Thymus (tissue), 11 donors: ENCODE data around the gene EPB41L1. TPM values are rescaled to one million over a fixed set of nuclear protein-coding genes. Genes with fewer than 3 reads are reported as not detected.
A peak's percentile ranks its signal among the peaks of the same experiment; 100 is the strongest.

Source experiments
- DNase-seq, 9 donors: peaks; one replicate each; pipeline ENCODE4 v3.0.0-alpha.2; 2013; ENCODE audit warnings: low spot score in 9 of 9, low read depth in 6 of 9, missing footprints in 1 of 9
- H3K27ac ChIP-seq, 2 donors: one replicate each; pipeline ENCODE4 v1.5.1; 2013; ENCODE audit warnings: control low read depth in 1 of 2, low read depth in 1 of 2, low read length in 1 of 2, mild to moderate bottlenecking in 1 of 2, moderate library complexity in 1 of 2
- H3K27me3 ChIP-seq, 2 donors: one replicate each; pipeline ENCODE4 v1.5.1; 2013; ENCODE audit warnings: low read length in 1 of 2; ENCODE audit not compliant: control insufficient read depth in 2 of 2, insufficient read depth in 1 of 2
- H3K36me3 ChIP-seq, 2 donors: one replicate each; pipeline ENCODE4 v1.5.1; 2013; ENCODE audit warnings: low read length in 1 of 2, mild to moderate bottlenecking in 1 of 2, moderate library complexity in 1 of 2; ENCODE audit not compliant: control insufficient read depth in 2 of 2, insufficient read depth in 2 of 2
- H3K4me1 ChIP-seq, 2 donors: one replicate each; pipeline ENCODE4 v1.5.1; 2013; ENCODE audit warnings: low read length in 2 of 2; ENCODE audit not compliant: control insufficient read depth in 2 of 2, insufficient read depth in 2 of 2
- H3K4me3 ChIP-seq, 2 donors: one replicate each; pipeline ENCODE4 v1.5.1; 2013; ENCODE audit warnings: low read length in 2 of 2, control low read depth in 1 of 2, mild to moderate bottlenecking in 1 of 2
- H3K9me3 ChIP-seq, 2 donors: one replicate each; pipeline ENCODE4 v1.5.1; 2013; ENCODE audit warnings: low read length in 1 of 2, mild to moderate bottlenecking in 1 of 2; ENCODE audit not compliant: control insufficient read depth in 2 of 2, insufficient read depth in 1 of 2
- WGBS: extraction: QIAGEN DNeasy Blood & Tissue Kit; methylation state at CpG from one replicate; pipeline ENCODE4 v1.1.7; 2013; 5-methylcytosine and 5-hydroxymethylcytosine counted together
- polyA plus RNA-seq: library from polyadenylated mRNA; stranded (reverse); fragments of 200-250 nt; gene quantifications from one replicate; pipeline ENCODE4 v1.2.3, GENCODE V29; 2013
- total RNA-seq: library from RNA; stranded (reverse); fragments of 120-200 nt; gene quantifications from one replicate; pipeline ENCODE4 v1.2.4, GENCODE V29; 2013
- donor health status: healthy.

EPB41L1 gene
- total and polyA plus RNA-seq, 2 donors: 3.1 to 4.2 TPM

GRCh38 chr20:36193977-36194712 lies 39.6 kb downstream of the EPB41L1 start:
- H3K27me3 ChIP-seq: no peaks in the 10 kb centered on the region
- H3K9me3 ChIP-seq: no peaks in the 10 kb centered on the region
- H3K4me1 ChIP-seq: no peaks in the 10 kb centered on the region
- H3K36me3 ChIP-seq: no peaks in the 10 kb centered on the region
- H3K4me3 ChIP-seq: no peak overlapping the region
- DNase-seq: no peak
- no peak overlapping the region for H3K27ac ChIP-seq
- 96% methylated on average over 10 of the region's 10 CpGs for WGBS

DNA sequence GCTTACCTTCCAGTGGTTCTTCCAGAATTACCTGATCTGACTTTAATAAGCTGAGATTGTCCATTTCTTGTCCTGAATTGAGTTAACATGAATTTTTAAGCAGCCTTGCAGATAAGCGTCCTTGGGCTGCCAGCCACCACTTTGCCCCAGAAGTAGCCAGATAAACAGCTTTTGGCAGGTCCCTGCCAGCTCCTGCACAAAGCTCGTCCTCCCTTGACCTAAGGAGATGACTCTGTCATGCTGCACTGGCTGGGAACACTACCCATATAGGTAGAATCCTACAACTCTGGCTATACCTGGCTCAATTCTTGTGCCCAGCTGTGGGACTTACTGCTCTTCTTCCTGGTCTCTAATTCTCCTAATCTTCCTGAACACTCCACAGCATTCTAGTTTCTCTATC lies 42.1 kb downstream of the EPB41L1 start:
- H3K4me3 ChIP-seq: no peak overlapping the region
- 88% methylated on average over 2 of the region's 2 CpGs for WGBS
- DNase-seq: no peak
- no peaks in the 10 kb centered on the region for H3K9me3 ChIP-seq
- no peaks in the 10 kb centered on the region for H3K36me3 ChIP-seq
- H3K4me1 ChIP-seq: no peaks in the 10 kb centered on the region
- peaks cover 0 to 3% of the 10 kb centered on the region in 2 donors for H3K27me3 ChIP-seq
- no peak overlapping the region for H3K27ac ChIP-seq

- no peaks in the 10 kb centered on the region for H3K9me3 ChIP-seq
- WGBS: 96% methylated on average over 2 of the region's 2 CpGs
- no peak for DNase-seq
- H3K36me3 ChIP-seq: no peaks in the 10 kb centered on the region
- no peak overlapping the region for H3K27ac ChIP-seq
- no peak overlapping the region for H3K4me3 ChIP-seq
- H3K27me3 ChIP-seq: peaks cover 0 to 3% of the 10 kb centered on the region in 2 donors
- H3K4me1 ChIP-seq: no peaks in the 10 kb centered on the region
Observed at GRCh38 chr20:36197271-36197670, 42.7 kb downstream of the EPB41L1 start.

DNA sequence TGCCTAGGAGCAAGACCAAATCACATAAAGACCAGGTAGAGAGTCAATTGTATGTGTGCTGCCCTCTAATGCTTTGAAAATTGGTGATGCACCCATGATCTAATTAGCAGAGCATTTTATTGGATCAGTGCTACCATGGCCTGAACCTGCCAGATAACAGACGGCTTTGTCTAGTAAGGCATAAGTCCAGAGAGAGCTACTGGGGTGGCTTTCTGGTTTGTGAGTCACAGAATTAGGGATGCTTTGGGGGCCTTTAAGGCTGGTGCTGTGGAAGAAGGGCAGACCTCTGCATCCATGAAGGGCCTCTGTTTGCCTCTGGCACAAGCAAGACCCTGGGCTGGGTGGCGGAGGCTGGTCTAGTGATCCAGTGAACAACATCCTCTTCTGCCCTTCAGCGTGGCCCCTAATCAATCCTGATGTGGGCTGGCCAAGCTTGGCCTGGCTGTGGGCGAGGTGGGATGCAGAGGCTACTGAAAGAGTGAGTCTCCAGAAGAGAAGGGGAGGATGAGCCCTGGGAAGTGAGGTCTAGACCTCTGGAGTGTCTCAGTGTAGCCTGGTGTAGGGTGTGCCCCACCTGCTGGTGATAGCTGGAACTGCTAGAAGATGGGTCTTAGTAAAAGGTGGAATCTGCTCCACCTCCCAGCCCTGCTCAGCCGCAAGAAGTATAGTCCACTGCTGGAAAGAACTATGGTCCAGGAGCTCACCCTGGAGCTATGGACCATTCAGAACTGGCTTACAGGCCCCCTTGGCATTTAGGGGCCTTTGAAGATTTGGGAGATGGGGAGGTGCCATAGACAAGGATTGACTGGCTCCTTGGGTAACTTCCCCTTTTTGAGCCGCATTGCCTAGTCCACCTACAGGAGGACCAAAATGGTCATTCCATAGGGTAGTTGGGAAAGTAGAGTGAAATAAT lies 45.1 kb downstream of the EPB41L1 start:
- peak; percentile 29 to 77 (median 52) for DNase-seq
- H3K36me3 ChIP-seq: no peaks in the 10 kb centered on the region
- H3K9me3 ChIP-seq: no peaks in the 10 kb centered on the region
- WGBS: 47% methylated on average over 6 of the region's 6 CpGs
- H3K27ac ChIP-seq: no peak overlapping the region
- peaks cover 0 to 15% of the 10 kb centered on the region in 2 donors for H3K27me3 ChIP-seq
- no peaks in the 10 kb centered on the region for H3K4me1 ChIP-seq
- no peak overlapping the region for H3K4me3 ChIP-seq

DNA sequence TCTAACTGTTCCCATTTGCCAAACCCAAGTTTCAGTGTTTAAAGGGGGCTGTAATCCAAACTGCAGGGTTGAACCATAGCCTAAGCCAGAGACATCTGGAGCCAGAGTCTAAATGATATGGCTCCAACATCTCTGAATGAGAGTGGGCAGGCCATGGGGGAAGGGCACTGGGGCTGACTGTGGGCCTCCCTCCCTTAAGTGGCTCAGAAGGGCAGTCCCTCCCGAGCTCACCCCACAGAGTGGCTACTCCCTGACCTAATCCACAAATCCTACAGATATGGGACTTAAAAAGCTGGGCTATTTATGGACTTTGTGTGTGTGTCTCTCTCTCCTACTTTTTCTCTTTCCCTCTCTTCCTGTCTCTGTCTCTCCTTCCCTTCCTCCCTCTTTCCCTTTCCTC lies 45.9 kb downstream of the EPB41L1 start:
- no peaks in the 10 kb centered on the region for H3K36me3 ChIP-seq
- 77% methylated on average over 1 of the region's 1 CpG for WGBS

DNA sequence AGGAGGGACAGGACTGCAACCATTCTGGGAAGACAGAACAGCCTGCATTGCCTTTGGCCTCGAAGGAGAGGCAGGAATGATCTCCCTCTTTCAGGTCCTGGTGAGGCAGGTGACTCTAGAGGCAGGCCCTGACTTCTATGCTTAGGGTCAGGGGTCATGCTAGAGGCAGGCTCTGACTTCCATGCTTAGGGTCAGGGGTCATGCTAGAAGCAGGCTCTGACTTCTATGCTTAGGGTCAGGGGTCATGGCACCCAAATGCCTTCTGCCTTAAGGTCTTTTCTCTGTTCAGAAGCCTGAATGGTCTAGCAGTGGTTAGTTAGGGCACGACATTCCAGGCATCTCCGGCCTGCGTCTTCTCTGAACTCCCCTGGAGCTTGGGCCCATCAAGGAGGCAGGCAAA lies 46.7 kb downstream of the EPB41L1 start:
- no peaks in the 10 kb centered on the region for H3K4me1 ChIP-seq
- H3K36me3 ChIP-seq: no peaks in the 10 kb centered on the region
- 94% methylated on average over 4 of the region's 4 CpGs for WGBS
- no peaks in the 10 kb centered on the region for H3K9me3 ChIP-seq
- H3K27me3 ChIP-seq: peaks cover 0 to 15% of the 10 kb centered on the region in 2 donors
- no peak for DNase-seq
- no peak overlapping the region for H3K4me3 ChIP-seq
- H3K27ac ChIP-seq: no peak overlapping the region

More for the DNA sequence above, 45.9 kb downstream of the EPB41L1 start:
- no peak overlapping the region for H3K27ac ChIP-seq
- H3K4me1 ChIP-seq: no peaks in the 10 kb centered on the region
- no peak for DNase-seq
- peaks cover 0 to 15% of the 10 kb centered on the region in 2 donors for H3K27me3 ChIP-seq
- H3K9me3 ChIP-seq: no peaks in the 10 kb centered on the region
- H3K4me3 ChIP-seq: no peak overlapping the region

DNA sequence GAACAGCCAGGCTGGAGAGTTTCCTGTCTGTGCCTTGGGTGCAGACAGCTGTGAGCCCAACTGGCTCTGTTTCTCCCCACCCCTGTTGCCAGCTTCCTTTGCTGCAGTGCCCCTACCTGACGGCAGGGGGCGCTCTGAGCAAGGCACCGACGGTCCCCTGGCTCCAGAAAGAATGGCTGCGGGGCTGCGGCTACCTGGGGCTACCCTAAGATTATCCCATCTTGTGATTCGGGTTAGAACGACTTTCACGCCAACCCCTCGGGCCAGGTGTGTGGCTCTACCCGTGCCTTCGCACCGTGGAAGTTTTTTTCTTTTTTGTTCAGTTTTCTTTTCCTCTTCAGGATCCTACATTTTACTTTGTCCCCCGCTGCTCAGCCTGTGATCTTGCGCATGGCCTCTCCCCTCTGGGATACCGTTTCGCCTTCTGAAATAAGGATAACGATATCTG lies 48.4 kb downstream of the EPB41L1 start:
- DNase-seq: peak; percentile 9 to 74 (median 41)
- Histone ChIP-seq H3K4me1 (no peaks in the 10 kb centered on the region), H3K36me3 (no peaks in the 10 kb centered on the region), H3K27me3 (peaks cover 0 to 15% of the 10 kb centered on the region in 2 donors), H3K27ac (no peak overlapping the region), H3K9me3 (no peaks in the 10 kb centered on the region), H3K4me3 (no peak overlapping the region)
- WGBS: 27% methylated on average over 18 of the region's 18 CpGs

- Histone ChIP-seq H3K4me3 (no peak overlapping the region), H3K27ac (no peak overlapping the region), H3K27me3 (peaks cover 0 to 15% of the 10 kb centered on the region in 2 donors), H3K9me3 (no peaks in the 10 kb centered on the region), H3K36me3 (no peaks in the 10 kb centered on the region), H3K4me1 (no peaks in the 10 kb centered on the region)
- DNase-seq: no peak
- 93% methylated on average over 3 of the region's 3 CpGs for WGBS
Observed at GRCh38 chr20:36203861-36204260, 49.3 kb downstream of the EPB41L1 start.

- WGBS: 91% methylated on average over 3 of the region's 3 CpGs
- Histone ChIP-seq H3K9me3 (no peaks in the 10 kb centered on the region), H3K27me3 (peaks cover 0 to 15% of the 10 kb centered on the region in 2 donors), H3K4me1 (no peaks in the 10 kb centered on the region), H3K4me3 (no peak overlapping the region), H3K27ac (no peak overlapping the region), H3K36me3 (no peaks in the 10 kb centered on the region)
- no peak for DNase-seq
Observed at GRCh38 chr20:36205026-36205425, 50.5 kb downstream of the EPB41L1 start.
